MM.1S (cell line): ENCODE results near the gene MAS1.

Experiments
- DNase-seq: peaks from one replicate; pipeline ENCODE4 v3.0.0-alpha.2; 2015
- H2AFZ ChIP-seq: fragments of 300-600 bp; sonication (generic); 2 replicates; pipeline ENCODE4 v1.6.0; 2016; ENCODE audit warnings: antibody characterized with exemption, low read length
- H3F3A ChIP-seq: fragments of 300-600 bp; sonication (generic); 2 replicates; pipeline ENCODE4 v1.6.1; 2016; ENCODE audit warnings: mild to moderate bottlenecking, antibody characterized with exemption, low read length, moderate library complexity, mixed read lengths; ENCODE audit not compliant: insufficient read depth
- H3K27ac ChIP-seq: fragments of 300-600 bp; sonication (generic); 2 replicates; pipeline ENCODE4 v1.5.1; 2016; ENCODE audit warnings: mild to moderate bottlenecking, low read length
- H3K27me3 ChIP-seq: fragments of 300-600 bp; sonication (generic); replicated peaks from 2 replicates; pipeline ENCODE4 v1.6.0; 2016; ENCODE audit warnings: low read length; ENCODE audit not compliant: insufficient read depth
- H3K36me3 ChIP-seq: fragments of 300-600 bp; sonication (generic); replicated peaks from 2 replicates; pipeline ENCODE4 v1.6.1; 2016; ENCODE audit warnings: mild to moderate bottlenecking, low read length, mixed read lengths; ENCODE audit not compliant: insufficient read depth
- H3K4me1 ChIP-seq: fragments of 300-600 bp; sonication (generic); 2 replicates; pipeline ENCODE4 v1.6.1; 2016; ENCODE audit warnings: low read length, mixed read lengths
- H3K4me2 ChIP-seq: fragments of 300-600 bp; sonication (generic); 2 replicates; pipeline ENCODE4 v1.6.0; 2016; ENCODE audit warnings: low read depth, low read length
- H3K4me3 ChIP-seq: fragments of 300-600 bp; sonication (generic); 2 replicates; pipeline ENCODE4 v1.5.1; 2016; ENCODE audit warnings: low read length, mixed read lengths
- H3K79me2 ChIP-seq: fragments of 300-600 bp; sonication (generic); 2 replicates; pipeline ENCODE4 v1.6.1; 2016; ENCODE audit warnings: mixed run types, low read length, mixed read lengths
- H3K9ac ChIP-seq: fragments of 300-600 bp; sonication (generic); 2 replicates; pipeline ENCODE4 v1.6.1; 2016; ENCODE audit warnings: low read length, mixed read lengths
- H3K9me2 ChIP-seq: fragments of 300-600 bp; sonication (generic); replicated peaks from 2 replicates; pipeline ENCODE4 v1.6.1; 2016; ENCODE audit warnings: mild to moderate bottlenecking, low read length, mixed read lengths; ENCODE audit not compliant: insufficient read depth
- H3K9me3 ChIP-seq: fragments of 300-600 bp; sonication (generic); replicated peaks from 2 replicates; pipeline ENCODE4 v1.6.1; 2016; ENCODE audit warnings: mild to moderate bottlenecking, low read length, mixed read lengths; ENCODE audit not compliant: insufficient read depth
- H4K20me1 ChIP-seq: fragments of 300-600 bp; sonication (generic); 2 replicates; pipeline ENCODE4 v1.6.1; 2016; ENCODE audit warnings: mild to moderate bottlenecking, low read length, moderate library complexity, mixed read lengths; ENCODE audit not compliant: insufficient read depth
- EZH2 ChIP-seq: fragments of 300-600 bp; sonication (generic); optimal IDR thresholded peaks from 2 replicates; pipeline ENCODE3; 2017; ENCODE audit warnings: low read depth, mild to moderate bottlenecking, antibody characterized with exemption, low read length, mixed read lengths
- EZH2phosphoT487 ChIP-seq: fragments of 300-600 bp; sonication (generic); IDR thresholded peaks from 2 replicates; pipeline ENCODE4 v1.6.1; 2018; ENCODE audit warnings: antibody characterized with exemption, low read length
- TF ChIP-seq, protein P1 (sequence below): fragments of 300-600 bp; sonication (generic); IDR thresholded peaks from 2 replicates; pipeline ENCODE4 v1.5.1; 2016; ENCODE audit warnings: antibody characterized with exemption, low read length, mixed read lengths

The MAS1 gene

GRCh38 chr6:159931112-159931511 lies 40.3 kb downstream of the MAS1 start:
- no peak overlapping the region for H3K27ac ChIP-seq
- no peaks in the 10 kb centered on the region for H3K9me2 ChIP-seq
- no peaks in the 10 kb centered on the region for H3F3A ChIP-seq
- H2AFZ ChIP-seq = no peak overlapping the region
- DNase-seq = no peak
- no peaks in the 10 kb centered on the region for H3K9me3 ChIP-seq
- no peaks in the 10 kb centered on the region for H3K4me1 ChIP-seq
- no peaks in the 10 kb centered on the region for H4K20me1 ChIP-seq
- H3K27me3 ChIP-seq = no peaks in the 10 kb centered on the region
- TF ChIP-seq, protein P1, sequence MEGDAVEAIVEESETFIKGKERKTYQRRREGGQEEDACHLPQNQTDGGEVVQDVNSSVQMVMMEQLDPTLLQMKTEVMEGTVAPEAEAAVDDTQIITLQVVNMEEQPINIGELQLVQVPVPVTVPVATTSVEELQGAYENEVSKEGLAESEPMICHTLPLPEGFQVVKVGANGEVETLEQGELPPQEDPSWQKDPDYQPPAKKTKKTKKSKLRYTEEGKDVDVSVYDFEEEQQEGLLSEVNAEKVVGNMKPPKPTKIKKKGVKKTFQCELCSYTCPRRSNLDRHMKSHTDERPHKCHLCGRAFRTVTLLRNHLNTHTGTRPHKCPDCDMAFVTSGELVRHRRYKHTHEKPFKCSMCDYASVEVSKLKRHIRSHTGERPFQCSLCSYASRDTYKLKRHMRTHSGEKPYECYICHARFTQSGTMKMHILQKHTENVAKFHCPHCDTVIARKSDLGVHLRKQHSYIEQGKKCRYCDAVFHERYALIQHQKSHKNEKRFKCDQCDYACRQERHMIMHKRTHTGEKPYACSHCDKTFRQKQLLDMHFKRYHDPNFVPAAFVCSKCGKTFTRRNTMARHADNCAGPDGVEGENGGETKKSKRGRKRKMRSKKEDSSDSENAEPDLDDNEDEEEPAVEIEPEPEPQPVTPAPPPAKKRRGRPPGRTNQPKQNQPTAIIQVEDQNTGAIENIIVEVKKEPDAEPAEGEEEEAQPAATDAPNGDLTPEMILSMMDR = no peak
- no peak for TF ChIP-seq EZH2phosphoT487
- no peak for TF ChIP-seq EZH2
- no peak overlapping the region for H3K9ac ChIP-seq
- no peaks in the 10 kb centered on the region for H3K36me3 ChIP-seq
- H3K4me3 ChIP-seq = no peak overlapping the region
- no peaks in the 10 kb centered on the region for H3K79me2 ChIP-seq
- no peak overlapping the region for H3K4me2 ChIP-seq

- Histone ChIP-seq H3K79me2 (no peaks in the 10 kb centered on the region), H3K4me1 (no peaks in the 10 kb centered on the region), H3K9me2 (no peaks in the 10 kb centered on the region), H3K9me3 (no peaks in the 10 kb centered on the region), H3K36me3 (no peaks in the 10 kb centered on the region), H2AFZ (no peak overlapping the region), H3K9ac (no peak overlapping the region), H3K27me3 (no peaks in the 10 kb centered on the region), H3F3A (no peaks in the 10 kb centered on the region), H3K27ac (no peak overlapping the region), H3K4me2 (no peak overlapping the region), H4K20me1 (no peaks in the 10 kb centered on the region), H3K4me3 (no peak overlapping the region)
- TF ChIP-seq EZH2 (no peak), EZH2phosphoT487 (no peak)
- TF ChIP-seq, protein P1 = no peak
- no peak for DNase-seq
Observed at GRCh38 chr6:159931846-159932245, 41.1 kb downstream of the MAS1 start.

GRCh38 chr6:159933077-159933476 lies 42.3 kb downstream of the MAS1 start:
- no peaks in the 10 kb centered on the region for H3K27me3 ChIP-seq
- H4K20me1 ChIP-seq = no peaks in the 10 kb centered on the region
- H3K79me2 ChIP-seq = no peaks in the 10 kb centered on the region
- H3K4me2 ChIP-seq = no peak overlapping the region
- TF ChIP-seq, protein P1 = no peak
- TF ChIP-seq EZH2phosphoT487 = no peak
- no peak for TF ChIP-seq EZH2
- no peak overlapping the region for H3K27ac ChIP-seq
- H3K9ac ChIP-seq = no peak overlapping the region
- no peak overlapping the region for H3K4me3 ChIP-seq
- H3F3A ChIP-seq = no peaks in the 10 kb centered on the region
- no peaks in the 10 kb centered on the region for H3K4me1 ChIP-seq
- no peaks in the 10 kb centered on the region for H3K9me3 ChIP-seq
- H2AFZ ChIP-seq = no peak overlapping the region
- H3K9me2 ChIP-seq = no peaks in the 10 kb centered on the region
- DNase-seq = no peak
- H3K36me3 ChIP-seq = no peaks in the 10 kb centered on the region
